Brain microvascular endothelial cell (primary cell): ENCODE results near the gene TP53I11.

Source experiments
- DNase-seq: peaks from one replicate; pipeline ENCODE4 v3.0.0-alpha.2; 2020
- H3K27ac ChIP-seq: fragments of 250-450 bp; sonication (Bioruptor Pico); 2 replicates; pipeline ENCODE4 v1.5.1; 2020; ENCODE audit warnings: mild to moderate bottlenecking, moderate library complexity
- H3K27me3 ChIP-seq: fragments of 250-450 bp; sonication (Bioruptor Pico); replicated peaks from 2 replicates; pipeline ENCODE4 v1.5.1; 2020; ENCODE audit warnings: mild to moderate bottlenecking
- H3K36me3 ChIP-seq: fragments of 250-450 bp; sonication (Bioruptor Pico); replicated peaks from 2 replicates; pipeline ENCODE4 v1.5.1; 2020; ENCODE audit warnings: mild to moderate bottlenecking
- H3K4me3 ChIP-seq: 2 replicates; pipeline ENCODE4 v1.5.1; 2011; ENCODE audit warnings: low read depth, mild to moderate bottlenecking, control low read depth, low read length, moderate library complexity
- CTCF ChIP-seq: IDR thresholded peaks from 2 replicates; pipeline ENCODE4 v1.5.1; 2011; ENCODE audit warnings: low read depth, mild to moderate bottlenecking, moderate library complexity, low read length, control low read depth, inconsistent platforms; ENCODE audit errors: missing control alignments
- in situ Hi-C: cut with HindIII; loops from 2 replicates; pipeline ENCODE4 v1.10.0; 2017; ENCODE audit warnings: low sequenced_read_pairs, low pct_ligation_motif_present

TP53I11 gene

GRCh38 chr11:44964526-44965209 lies 14.0 kb upstream of the TP53I11 start:
- DNase-seq, result no peak
- Histone ChIP-seq H3K27me3 (no peaks in the 10 kb centered on the region), H3K27ac (no peak overlapping the region), H3K36me3 (no peaks in the 10 kb centered on the region), H3K4me3 (no peak overlapping the region)
- no peak for TF ChIP-seq CTCF
- in situ Hi-C loops, result no loop called here

- Histone ChIP-seq H3K27me3 (no peaks in the 10 kb centered on the region), H3K27ac (no peak overlapping the region), H3K36me3 (no peaks in the 10 kb centered on the region), H3K4me3 (no peak overlapping the region)
- in situ Hi-C loops, result no loop called here
- no peak for TF ChIP-seq CTCF
- DNase-seq, result no peak
Measured at GRCh38 chr11:44963948-44964347, 13.3 kb upstream of the TP53I11 start.

- in situ Hi-C loops, result no loop called here
- no peaks in the 10 kb centered on the region for H3K36me3 ChIP-seq
- H3K27ac ChIP-seq, result no peak overlapping the region
- TF ChIP-seq CTCF, result no peak
- no peak overlapping the region for H3K4me3 ChIP-seq
- DNase-seq, result no peak
- H3K27me3 ChIP-seq, result no peaks in the 10 kb centered on the region
Measured at GRCh38 chr11:44963136-44963535, 12.5 kb upstream of the TP53I11 start.

- no peak overlapping the region for H3K4me3 ChIP-seq
- H3K27ac ChIP-seq, result no peak overlapping the region
- TF ChIP-seq CTCF, result no peak
- DNase-seq, result no peak
- no peaks in the 10 kb centered on the region for H3K27me3 ChIP-seq
- in situ Hi-C loops, result no loop called here
- H3K36me3 ChIP-seq, result no peaks in the 10 kb centered on the region
Measured at GRCh38 chr11:44962464-44962863, 11.8 kb upstream of the TP53I11 start.

GRCh38 chr11:44960200-44960845 lies 9.6 kb upstream of the TP53I11 start:
- Histone ChIP-seq H3K4me3 (no peak overlapping the region), H3K36me3 (no peaks in the 10 kb centered on the region), H3K27ac (no peak overlapping the region), H3K27me3 (no peaks in the 10 kb centered on the region)
- TF ChIP-seq CTCF, result no peak
- in situ Hi-C loops, result no loop called here
- no peak for DNase-seq
